Keratinocyte (primary cell): ENCODE results near the gene NDUFC2. TPM values are rescaled to one million over a fixed set of nuclear protein-coding genes. Genes with fewer than 3 reads are reported as not detected.

Source experiments
- DNase-seq: peaks from one replicate; pipeline ENCODE4 v3.0.0-alpha.2; 2011; ENCODE audit warnings: low read depth, missing footprints, low spot score
- FAIRE-seq: peaks from 2 replicates; lab custom pipeline; 2011; peaks lifted over from hg19 to GRCh38; lab: Jason Lieb, UNC
- H2AFZ ChIP-seq: 2 replicates; pipeline ENCODE4 v1.6.0; 2012; ENCODE audit warnings: low read length, control low read depth, inconsistent platforms; ENCODE audit not compliant: control insufficient read depth
- H3K27ac ChIP-seq: 2 replicates; pipeline ENCODE4 v1.5.1; 2011; ENCODE audit warnings: low read length; ENCODE audit not compliant: control insufficient read depth, insufficient read depth
- H3K27me3 ChIP-seq: 3 replicates; pipeline ENCODE4 v1.6.0; 2011; ENCODE audit warnings: low read length; ENCODE audit not compliant: control insufficient read depth, insufficient read depth; ENCODE audit errors: extremely low read depth
- H3K36me3 ChIP-seq, 2 experiments: 2 replicates in 1 of 2; 3 replicates in 1 of 2; pipeline ENCODE4 v1.5.1; 2011; ENCODE audit warnings: low read length in 2 of 2, mild to moderate bottlenecking in 1 of 2; ENCODE audit not compliant: control insufficient read depth in 2 of 2, insufficient read depth in 2 of 2; ENCODE audit errors: extremely low read depth in 1 of 2
- H3K4me1 ChIP-seq: 3 replicates; pipeline ENCODE4 v1.5.1; 2011; ENCODE audit warnings: low read length; ENCODE audit not compliant: control insufficient read depth, insufficient read depth; ENCODE audit errors: extremely low read depth
- H3K4me2 ChIP-seq: 3 replicates; pipeline ENCODE4 v1.6.0; 2011; ENCODE audit warnings: low read depth, low read length; ENCODE audit not compliant: control insufficient read depth, insufficient read depth; ENCODE audit errors: extremely low read depth
- H3K4me3 ChIP-seq, 3 experiments: fragments of 200-600 bp in 1 of 3; sonication (generic) in 1 of 3; 2 replicates in 2 of 3; 3 replicates in 1 of 3; pipeline ENCODE4 v1.5.1; 2011 to 2016; ENCODE audit warnings: low read length in 3 of 3, mild to moderate bottlenecking in 3 of 3, control low read depth in 2 of 3, inconsistent platforms in 1 of 3, low read depth in 1 of 3, mixed read lengths in 1 of 3, mixed run types in 1 of 3, moderate library complexity in 1 of 3; ENCODE audit not compliant: control insufficient read depth in 2 of 3, insufficient read depth in 2 of 3; ENCODE audit errors: extremely low read depth in 1 of 3
- H3K79me2 ChIP-seq: 2 replicates; pipeline ENCODE4 v1.6.0; 2012; ENCODE audit warnings: low read length; ENCODE audit not compliant: control insufficient read depth, insufficient read depth
- H3K9ac ChIP-seq: 3 replicates; pipeline ENCODE4 v1.6.0; 2011; ENCODE audit warnings: low read length; ENCODE audit not compliant: control insufficient read depth, insufficient read depth; ENCODE audit errors: extremely low read depth
- H3K9me1 ChIP-seq: 3 replicates; pipeline ENCODE4 v1.6.0; 2011; ENCODE audit warnings: low read length; ENCODE audit not compliant: control insufficient read depth, insufficient read depth; ENCODE audit errors: extremely low read depth
- H3K9me3 ChIP-seq: 2 replicates; pipeline ENCODE4 v1.5.1; 2012; ENCODE audit warnings: low read depth, low read length; ENCODE audit not compliant: control insufficient read depth
- H4K20me1 ChIP-seq: 3 replicates; pipeline ENCODE4 v1.6.0; 2011; ENCODE audit warnings: low read length; ENCODE audit not compliant: control insufficient read depth, insufficient read depth; ENCODE audit errors: extremely low read depth
- EZH2 ChIP-seq: IDR thresholded peaks from one replicate; pipeline ENCODE4 v1.6.1; 2012; ENCODE audit warnings: inconsistent platforms, mild to moderate bottlenecking, low read length, moderate library complexity
- dilution Hi-C: fragments of 300-500 bp; cut with MboI; formaldehyde crosslinking; loops from one replicate; pipeline ENCODE4 v1.7.0; 2020; ENCODE audit warnings: low sequenced_read_pairs; ENCODE audit not compliant: extremely low pct_ligation_motif_present
- polyA plus RNA-seq, 5 experiments: library from polyadenylated mRNA; depleted of rRNA in 3 of 5; stranded (reverse) in 3 of 5; stranded (forward) in 1 of 5; unstranded in 1 of 5; fragments of >200 nt; gene quantifications; 1 replicate in 1 of 5; 2 replicates in 3 of 5; 3 replicates in 1 of 5; pipeline versions ENCODE4 v1.2.1 to v1.2.3, GENCODE V29; 2011 to 2012; ENCODE audit warnings: missing spikeins in 2 of 5, low read depth in 1 of 5, low replicate concordance in 1 of 5
- TF ChIP-seq, protein P1 (sequence below), 3 experiments: IDR thresholded peaks in 1 of 3; conservative IDR thresholded peaks in 1 of 3; optimal IDR thresholded peaks in 1 of 3; 2 replicates in 2 of 3; 3 replicates in 1 of 3; pipeline versions ENCODE3 to v1.5.1; 2011; ENCODE audit warnings: low read length in 3 of 3, mild to moderate bottlenecking in 3 of 3, moderate library complexity in 2 of 3, control low read depth in 1 of 3, inconsistent platforms in 1 of 3; ENCODE audit not compliant: insufficient read depth in 2 of 3; ENCODE audit errors: extremely low read depth in 1 of 3

NDUFC2 gene
- polyA plus RNA-seq, 1 donor (not counting 4 experiments of a cell fraction or from before 2014, with no cell fraction given) = 150 TPM

DNA sequence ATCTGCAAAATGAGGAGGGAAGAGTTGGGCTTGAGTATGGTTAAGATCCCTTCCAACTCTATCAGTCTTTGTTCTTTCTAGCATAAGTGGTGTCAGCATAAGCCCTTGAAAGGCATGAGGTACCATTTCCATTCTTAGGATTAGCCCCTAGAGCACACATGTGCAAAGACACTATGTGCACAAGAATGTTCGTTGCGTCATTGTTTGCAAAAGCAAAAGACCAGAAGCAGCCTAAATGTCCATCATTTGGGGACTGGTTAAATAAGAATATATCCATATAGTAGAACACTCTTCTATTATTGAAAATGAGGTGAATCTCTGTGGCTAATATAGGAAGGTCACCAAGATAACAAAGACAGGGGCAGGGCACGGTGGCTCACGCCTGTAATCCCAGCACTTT is 46.6 kb downstream of the NDUFC2 start:
- TF ChIP-seq, protein P1, sequence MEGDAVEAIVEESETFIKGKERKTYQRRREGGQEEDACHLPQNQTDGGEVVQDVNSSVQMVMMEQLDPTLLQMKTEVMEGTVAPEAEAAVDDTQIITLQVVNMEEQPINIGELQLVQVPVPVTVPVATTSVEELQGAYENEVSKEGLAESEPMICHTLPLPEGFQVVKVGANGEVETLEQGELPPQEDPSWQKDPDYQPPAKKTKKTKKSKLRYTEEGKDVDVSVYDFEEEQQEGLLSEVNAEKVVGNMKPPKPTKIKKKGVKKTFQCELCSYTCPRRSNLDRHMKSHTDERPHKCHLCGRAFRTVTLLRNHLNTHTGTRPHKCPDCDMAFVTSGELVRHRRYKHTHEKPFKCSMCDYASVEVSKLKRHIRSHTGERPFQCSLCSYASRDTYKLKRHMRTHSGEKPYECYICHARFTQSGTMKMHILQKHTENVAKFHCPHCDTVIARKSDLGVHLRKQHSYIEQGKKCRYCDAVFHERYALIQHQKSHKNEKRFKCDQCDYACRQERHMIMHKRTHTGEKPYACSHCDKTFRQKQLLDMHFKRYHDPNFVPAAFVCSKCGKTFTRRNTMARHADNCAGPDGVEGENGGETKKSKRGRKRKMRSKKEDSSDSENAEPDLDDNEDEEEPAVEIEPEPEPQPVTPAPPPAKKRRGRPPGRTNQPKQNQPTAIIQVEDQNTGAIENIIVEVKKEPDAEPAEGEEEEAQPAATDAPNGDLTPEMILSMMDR (optimal IDR thresholded peaks at IDR 0.05 in 1 of 3, IDR thresholded peaks at IDR 0.05 in 1 of 3, conservative IDR thresholded peaks at IDR 0.05 in 1 of 3; ENCODE audit: extremely low read depth in 1 of 3, insufficient read depth in 2 of 3, low read length in 3 of 3) = no peak
- no peak for TF ChIP-seq EZH2
- Histone ChIP-seq H3K79me2 (no peaks in the 10 kb centered on the region), H3K9ac (no peak overlapping the region), H3K4me2 (no peak overlapping the region), H2AFZ (no peak overlapping the region), H3K27ac (no peak overlapping the region), H4K20me1 (no peaks in the 10 kb centered on the region), H3K36me3 (no peaks in the 10 kb centered on the region), H3K27me3 (no peaks in the 10 kb centered on the region), H3K9me1 (no peaks in the 10 kb centered on the region), H3K4me3 (no peak overlapping the region), H3K9me3 (no peaks in the 10 kb centered on the region), H3K4me1 (peaks cover 5% of the 10 kb centered on the region)
- DNase-seq = no peak
- no peak for FAIRE-seq
- dilution Hi-C loops = no loop called here

DNA sequence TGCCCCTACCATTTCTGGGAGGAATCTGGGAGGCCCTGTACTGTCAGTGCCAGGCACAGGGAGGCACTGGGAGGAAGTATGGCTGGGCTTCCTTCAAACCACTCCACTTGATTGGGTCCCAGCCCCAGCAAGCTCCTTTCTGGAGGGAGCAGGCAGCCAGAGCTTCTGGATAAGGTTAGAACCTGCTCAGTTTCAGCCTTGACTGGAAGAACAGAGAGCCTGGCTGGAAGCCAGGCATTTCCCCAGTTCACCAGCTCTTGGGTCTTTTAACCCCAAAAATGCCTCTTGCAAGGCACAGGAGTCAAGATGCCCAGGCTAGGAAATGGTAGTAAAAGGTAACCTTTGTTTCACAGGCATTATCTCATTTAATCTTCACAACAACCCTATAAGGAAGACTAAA is 47.6 kb downstream of the NDUFC2 start:
- no peak overlapping the region for H3K27ac ChIP-seq
- TF ChIP-seq EZH2 = no peak
- TF ChIP-seq, protein P1 (optimal IDR thresholded peaks at IDR 0.05 in 1 of 3, IDR thresholded peaks at IDR 0.05 in 1 of 3, conservative IDR thresholded peaks at IDR 0.05 in 1 of 3; ENCODE audit: extremely low read depth in 1 of 3, insufficient read depth in 2 of 3, low read length in 3 of 3) = no peak
- no peaks in the 10 kb centered on the region for H4K20me1 ChIP-seq
- H3K36me3 ChIP-seq = no peaks in the 10 kb centered on the region
- H3K79me2 ChIP-seq = no peaks in the 10 kb centered on the region
- no peaks in the 10 kb centered on the region for H3K9me1 ChIP-seq
- peaks cover 5% of the 10 kb centered on the region for H3K4me1 ChIP-seq
- H3K9me3 ChIP-seq = no peaks in the 10 kb centered on the region
- H3K9ac ChIP-seq = no peak overlapping the region
- H3K4me3 ChIP-seq = no peak overlapping the region
- dilution Hi-C loops = no loop called here
- H3K4me2 ChIP-seq = no peak overlapping the region
- H2AFZ ChIP-seq = no peak overlapping the region
- no peaks in the 10 kb centered on the region for H3K27me3 ChIP-seq
- FAIRE-seq (no peak), DNase-seq (no peak)
